HEK293 (cell line): ENCODE data around the gene ATP2B3.
"Not testable (repeated sequence)": the region's sequence is repeated elsewhere in the genome, so short reads cannot be mapped to it uniquely, and the experiment has no call there.

Experiments
- CTCF ChIA-PET: fragments of 350-600 bp; formaldehyde crosslinking; extraction: SDS; loops from one replicate; lab custom pipeline; 2021; ENCODE audit warnings: antibody characterized with exemption; lab: Yijun Ruan, JAX
- POLR2A ChIA-PET: fragments of 300-600 bp; formaldehyde crosslinking; extraction: SDS; loops from one replicate; lab custom pipeline; 2020; ENCODE audit warnings: antibody characterized with exemption, inconsistent platforms; lab: Yijun Ruan, JAX
- H3K27ac ChIP-seq: fragments of 200-500 bp; sonication (Bioruptor generic); 2 replicates; pipeline ENCODE4 v1.5.1; 2014; ENCODE audit warnings: low read depth, low read length, control low read depth, inconsistent platforms; ENCODE audit errors: extremely low read depth
- H3K36me3 ChIP-seq, 2 experiments: fragments of 200-500 bp in 1 of 2; sonication (Bioruptor generic) in 1 of 2; 1 replicate in 1 of 2; 2 replicates in 1 of 2; pipeline ENCODE4 v1.5.1; 2014 to 2017; ENCODE audit warnings: inconsistent platforms in 2 of 2, low read length in 2 of 2; ENCODE audit not compliant: control insufficient read depth in 2 of 2, insufficient read depth in 1 of 2
- H3K4me1 ChIP-seq: fragments of 200-500 bp; sonication (Bioruptor generic); 2 replicates; pipeline ENCODE4 v1.5.1; 2014; ENCODE audit warnings: mild to moderate bottlenecking, low read length, inconsistent platforms; ENCODE audit not compliant: control insufficient read depth, insufficient read depth
- H3K4me3 ChIP-seq: 2 replicates; pipeline ENCODE4 v1.5.1; 2011; ENCODE audit warnings: low read depth, mild to moderate bottlenecking, control low read depth, low read length, moderate library complexity
- H3K9me3 ChIP-seq: fragments of 200-500 bp; sonication (Bioruptor generic); 2 replicates; pipeline ENCODE4 v1.5.1; 2014; ENCODE audit warnings: low read depth, low read length, inconsistent platforms; ENCODE audit not compliant: control insufficient read depth, insufficient read depth
- KLF10 ChIP-seq: fragments of 450-650 bp; IDR thresholded peaks from 2 replicates; pipeline ENCODE4 v1.5.1; 2018; ENCODE audit warnings: missing biosample characterization, mild to moderate bottlenecking, missing genetic modification characterization
- RBAK ChIP-seq: fragments of 450-650 bp; formaldehyde crosslinking; IDR thresholded peaks from 2 replicates; pipeline ENCODE4 v1.5.1; 2016; ENCODE audit warnings: missing biosample characterization, missing genetic modification characterization
- SCRT2 ChIP-seq: fragments of 450-650 bp; formaldehyde crosslinking; IDR thresholded peaks from 2 replicates; pipeline ENCODE4 v1.5.1; 2016; ENCODE audit warnings: missing biosample characterization, missing genetic modification characterization
- SETDB1 ChIP-seq: IDR thresholded peaks from one replicate; pipeline ENCODE4 v1.6.1; 2017; ENCODE audit warnings: mild to moderate bottlenecking, low read length, moderate library complexity, mixed read lengths; ENCODE audit not compliant: insufficient read length
- ZBTB20 ChIP-seq: fragments of 450-650 bp; formaldehyde crosslinking; IDR thresholded peaks from 2 replicates; pipeline ENCODE4 v1.5.1; 2016; ENCODE audit warnings: missing biosample characterization, missing genetic modification characterization
- ZNF16 ChIP-seq: fragments of 450-650 bp; formaldehyde crosslinking; IDR thresholded peaks from 2 replicates; pipeline ENCODE4 v1.5.1; 2016; ENCODE audit warnings: low read depth, missing biosample characterization, missing genetic modification characterization
- ZNF175 ChIP-seq: fragments of 450-650 bp; formaldehyde crosslinking; IDR thresholded peaks from 2 replicates; pipeline ENCODE4 v1.5.1; 2016; ENCODE audit warnings: missing biosample characterization, missing genetic modification characterization
- ZNF311 ChIP-seq: fragments of 450-650 bp; formaldehyde crosslinking; IDR thresholded peaks from 2 replicates; pipeline ENCODE4 v1.5.1; 2017; ENCODE audit warnings: missing biosample characterization, missing genetic modification characterization, borderline replicate concordance
- ZNF324 ChIP-seq: fragments of 450-650 bp; formaldehyde crosslinking; IDR thresholded peaks from 2 replicates; pipeline ENCODE4 v1.5.1; 2016; ENCODE audit warnings: missing biosample characterization, missing genetic modification characterization
- TF ChIP-seq, protein P1 (sequence below): fragments of 450-650 bp; formaldehyde crosslinking; IDR thresholded peaks from 2 replicates; pipeline ENCODE4 v1.5.1; 2016; ENCODE audit warnings: missing biosample characterization, missing genetic modification characterization, borderline replicate concordance
- TF ChIP-seq, protein P2 (sequence below): fragments of 450-650 bp; formaldehyde crosslinking; IDR thresholded peaks from 2 replicates; pipeline ENCODE4 v1.5.1; 2016; ENCODE audit warnings: missing biosample characterization, missing genetic modification characterization, borderline replicate concordance
- TF ChIP-seq, protein P3 (sequence below): fragments of 450-650 bp; formaldehyde crosslinking; IDR thresholded peaks from 2 replicates; pipeline ENCODE4 v1.5.1; 2016; ENCODE audit warnings: missing biosample characterization, missing genetic modification characterization
- TF ChIP-seq, protein P4 (sequence below): IDR thresholded peaks from 2 replicates; pipeline ENCODE4 v1.6.1; 2011; ENCODE audit warnings: mild to moderate bottlenecking, low read depth, low read length, borderline replicate concordance
- TF ChIP-seq, protein P5 (sequence below): fragments of 450-650 bp; formaldehyde crosslinking; IDR thresholded peaks from 2 replicates; pipeline ENCODE4 v1.5.1; 2017; ENCODE audit warnings: missing biosample characterization, missing genetic modification characterization

Gene ATP2B3

DNA sequence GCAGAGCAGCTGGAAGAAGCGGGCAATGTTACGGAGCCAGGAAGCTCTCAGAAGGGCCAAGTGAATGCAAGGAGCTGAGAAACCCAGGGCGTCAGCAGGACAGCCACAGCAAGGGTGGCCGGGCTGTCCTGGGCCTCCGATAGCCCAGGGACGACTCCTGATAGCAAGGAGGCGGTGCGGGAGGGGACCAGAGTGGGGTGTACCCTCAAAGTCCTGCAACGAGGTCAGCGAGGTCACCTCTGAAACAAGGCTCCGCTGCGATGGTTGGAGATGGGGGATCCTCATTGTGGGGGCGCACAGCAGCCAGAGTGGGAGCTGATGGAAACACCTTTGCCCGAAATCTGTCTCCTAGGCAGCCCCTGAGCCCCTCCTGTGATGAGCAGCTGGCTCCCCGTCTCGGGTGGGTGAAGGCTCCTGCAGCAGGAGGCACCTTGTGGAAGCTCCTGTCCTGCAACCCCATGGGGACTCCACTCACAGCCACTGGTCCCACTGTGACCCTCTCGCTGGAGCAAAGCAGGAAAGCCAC, 85.8 kb downstream of the ATP2B3 start:
- no peak overlapping the region for H3K27ac ChIP-seq
- TF ChIP-seq, protein P1, sequence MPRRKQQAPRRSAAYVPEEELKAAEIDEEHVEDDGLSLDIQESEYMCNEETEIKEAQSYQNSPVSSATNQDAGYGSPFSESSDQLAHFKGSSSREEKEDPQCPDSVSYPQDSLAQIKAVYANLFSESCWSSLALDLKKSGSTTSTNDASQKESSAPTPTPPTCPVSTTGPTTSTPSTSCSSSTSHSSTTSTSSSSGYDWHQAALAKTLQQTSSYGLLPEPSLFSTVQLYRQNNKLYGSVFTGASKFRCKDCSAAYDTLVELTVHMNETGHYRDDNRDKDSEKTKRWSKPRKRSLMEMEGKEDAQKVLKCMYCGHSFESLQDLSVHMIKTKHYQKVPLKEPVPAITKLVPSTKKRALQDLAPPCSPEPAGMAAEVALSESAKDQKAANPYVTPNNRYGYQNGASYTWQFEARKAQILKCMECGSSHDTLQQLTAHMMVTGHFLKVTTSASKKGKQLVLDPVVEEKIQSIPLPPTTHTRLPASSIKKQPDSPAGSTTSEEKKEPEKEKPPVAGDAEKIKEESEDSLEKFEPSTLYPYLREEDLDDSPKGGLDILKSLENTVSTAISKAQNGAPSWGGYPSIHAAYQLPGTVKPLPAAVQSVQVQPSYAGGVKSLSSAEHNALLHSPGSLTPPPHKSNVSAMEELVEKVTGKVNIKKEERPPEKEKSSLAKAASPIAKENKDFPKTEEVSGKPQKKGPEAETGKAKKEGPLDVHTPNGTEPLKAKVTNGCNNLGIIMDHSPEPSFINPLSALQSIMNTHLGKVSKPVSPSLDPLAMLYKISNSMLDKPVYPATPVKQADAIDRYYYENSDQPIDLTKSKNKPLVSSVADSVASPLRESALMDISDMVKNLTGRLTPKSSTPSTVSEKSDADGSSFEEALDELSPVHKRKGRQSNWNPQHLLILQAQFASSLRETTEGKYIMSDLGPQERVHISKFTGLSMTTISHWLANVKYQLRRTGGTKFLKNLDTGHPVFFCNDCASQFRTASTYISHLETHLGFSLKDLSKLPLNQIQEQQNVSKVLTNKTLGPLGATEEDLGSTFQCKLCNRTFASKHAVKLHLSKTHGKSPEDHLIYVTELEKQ (tag by site-specific recombination) = no peak
- no peak for TF ChIP-seq RBAK (tag by site-specific recombination)
- TF ChIP-seq ZBTB20 = no peak
- no peak for TF ChIP-seq KLF10
- no peak for TF ChIP-seq ZNF175 (tag by site-specific recombination)
- TF ChIP-seq ZNF16 = no peak
- no peaks in the 10 kb centered on the region for H3K9me3 ChIP-seq
- no peak overlapping the region for H3K4me3 ChIP-seq
- ChIA-PET POLR2A (no interaction called here), CTCF (interaction anchor here (0.7 to 1.0 kb wide), 2 partner anchors 9 to 66 kb away, joined by 3 to 5 read pairs; no protein-coding TSS in a partner anchor)
- H3K36me3 ChIP-seq = no peaks in the 10 kb centered on the region
- no peaks in the 10 kb centered on the region for H3K4me1 ChIP-seq

DNA sequence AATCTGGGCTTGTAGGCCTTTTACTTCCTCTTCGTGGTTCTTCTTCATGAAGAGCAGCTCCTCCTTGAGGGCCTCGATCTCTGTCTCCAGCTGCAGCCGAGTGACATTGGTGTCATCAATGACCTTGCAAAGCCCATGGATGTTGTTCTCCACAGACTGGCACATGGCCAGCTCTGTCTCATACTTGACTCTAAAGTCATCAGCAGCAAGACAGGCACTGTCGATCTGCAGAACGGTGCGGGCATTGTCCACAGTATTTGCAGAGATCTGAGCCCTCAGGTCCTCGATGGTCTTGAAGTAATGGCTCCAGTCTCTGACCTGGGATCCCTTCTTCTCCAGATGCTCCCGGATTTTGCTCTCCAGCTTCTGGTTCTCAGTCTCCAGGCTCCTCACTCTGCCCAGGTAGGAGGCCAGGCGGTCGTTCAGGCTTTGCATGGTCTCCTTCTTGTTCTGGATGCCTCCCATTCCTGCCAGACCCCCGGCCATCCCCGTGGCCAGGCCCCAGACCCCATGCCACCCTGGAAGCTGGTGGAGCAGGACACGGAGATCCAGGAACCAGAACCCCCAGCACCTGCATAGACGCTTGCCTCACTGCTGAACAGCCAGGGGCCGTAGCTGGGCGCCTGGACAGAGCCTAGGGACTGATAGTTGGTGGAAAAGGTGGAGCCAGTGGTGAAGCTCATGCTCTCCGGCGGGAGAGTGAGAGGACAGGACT, 87.4 kb downstream of the ATP2B3 start:
- H3K9me3 ChIP-seq, H3K36me3 ChIP-seq, H3K27ac ChIP-seq, H3K4me1 ChIP-seq, H3K4me3 ChIP-seq: not testable (repeated sequence)
- ChIA-PET CTCF (interaction anchor here (0.9 to 1.6 kb wide), 7 partner anchors 38 to 104 kb away, joined by 3 to 15 read pairs (median 6); no protein-coding TSS in a partner anchor), POLR2A (interaction anchor here (0.7 kb wide), 1 partner anchor 37 kb away, joined by 6 read pairs; no protein-coding TSS in a partner anchor)

DNA sequence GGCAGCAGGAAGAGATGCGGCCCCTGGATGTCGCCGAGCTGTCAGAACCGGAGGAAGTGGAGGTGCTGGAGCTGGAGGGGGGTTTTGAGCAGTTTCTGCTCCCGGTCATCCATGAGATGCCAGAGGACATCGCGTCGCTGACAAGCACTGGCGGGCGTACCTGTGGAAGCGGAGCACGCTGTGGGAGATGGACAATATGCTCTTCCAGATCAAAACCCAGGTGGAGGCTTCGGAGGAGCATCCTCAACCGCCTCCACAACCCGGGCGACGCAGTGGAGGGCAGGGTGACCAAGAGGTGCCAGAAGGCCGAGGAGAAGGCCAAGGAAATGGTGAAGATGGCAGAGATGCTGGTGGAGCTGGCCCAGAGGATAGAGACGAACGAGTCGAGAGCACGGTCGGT, 89.1 kb downstream of the ATP2B3 start:
- ChIA-PET CTCF (interaction anchor here (0.9 to 4.0 kb wide), 6 partner anchors 29 to 665 kb away, joined by 3 to 52 read pairs (median 3); no protein-coding TSS in a partner anchor), POLR2A (no interaction called here)
- Histone ChIP-seq H3K4me3 (no peak overlapping the region), H3K36me3 (no peaks in the 10 kb centered on the region), H3K27ac (no peak overlapping the region), H3K9me3 (no peaks in the 10 kb centered on the region), H3K4me1 (no peaks in the 10 kb centered on the region)
- no peak for TF ChIP-seq SETDB1
- no peak for TF ChIP-seq ZNF311 (tag by site-specific recombination)
- TF ChIP-seq, protein P2, sequence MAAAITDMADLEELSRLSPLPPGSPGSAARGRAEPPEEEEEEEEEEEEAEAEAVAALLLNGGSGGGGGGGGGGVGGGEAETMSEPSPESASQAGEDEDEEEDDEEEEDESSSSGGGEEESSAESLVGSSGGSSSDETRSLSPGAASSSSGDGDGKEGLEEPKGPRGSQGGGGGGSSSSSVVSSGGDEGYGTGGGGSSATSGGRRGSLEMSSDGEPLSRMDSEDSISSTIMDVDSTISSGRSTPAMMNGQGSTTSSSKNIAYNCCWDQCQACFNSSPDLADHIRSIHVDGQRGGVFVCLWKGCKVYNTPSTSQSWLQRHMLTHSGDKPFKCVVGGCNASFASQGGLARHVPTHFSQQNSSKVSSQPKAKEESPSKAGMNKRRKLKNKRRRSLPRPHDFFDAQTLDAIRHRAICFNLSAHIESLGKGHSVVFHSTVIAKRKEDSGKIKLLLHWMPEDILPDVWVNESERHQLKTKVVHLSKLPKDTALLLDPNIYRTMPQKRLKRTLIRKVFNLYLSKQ (tag by site-specific recombination) = no peak
- no peak for TF ChIP-seq ZNF324 (tag by site-specific recombination)
- TF ChIP-seq SCRT2 (tag by site-specific recombination) = no peak

DNA sequence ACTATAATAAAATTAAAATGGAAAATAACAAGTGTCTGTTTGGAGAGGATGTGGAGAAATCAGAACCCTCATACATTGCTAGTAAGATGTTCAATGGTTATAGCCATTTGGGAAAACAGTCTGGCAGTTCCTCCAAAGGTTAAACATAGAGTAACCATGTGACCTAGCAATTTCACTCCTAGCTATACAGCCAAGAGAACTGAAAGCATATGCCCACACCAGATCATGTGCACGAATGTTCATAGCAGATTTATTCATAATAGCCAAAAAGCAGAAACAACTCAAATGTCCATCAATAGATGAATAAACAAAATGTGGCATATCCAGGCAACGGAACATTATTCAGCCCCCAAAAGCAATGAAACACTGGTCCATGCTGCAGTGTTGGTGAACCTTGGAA, 90.9 kb downstream of the ATP2B3 start:
- POLR2A ChIA-PET = no interaction called here

More for the DNA sequence above, 90.9 kb downstream of the ATP2B3 start:
- no peak overlapping the region for H3K27ac ChIP-seq
- no peaks in the 10 kb centered on the region for H3K4me1 ChIP-seq
- no peak overlapping the region for H3K4me3 ChIP-seq
- no peaks in the 10 kb centered on the region for H3K9me3 ChIP-seq
- TF ChIP-seq, protein P3, sequence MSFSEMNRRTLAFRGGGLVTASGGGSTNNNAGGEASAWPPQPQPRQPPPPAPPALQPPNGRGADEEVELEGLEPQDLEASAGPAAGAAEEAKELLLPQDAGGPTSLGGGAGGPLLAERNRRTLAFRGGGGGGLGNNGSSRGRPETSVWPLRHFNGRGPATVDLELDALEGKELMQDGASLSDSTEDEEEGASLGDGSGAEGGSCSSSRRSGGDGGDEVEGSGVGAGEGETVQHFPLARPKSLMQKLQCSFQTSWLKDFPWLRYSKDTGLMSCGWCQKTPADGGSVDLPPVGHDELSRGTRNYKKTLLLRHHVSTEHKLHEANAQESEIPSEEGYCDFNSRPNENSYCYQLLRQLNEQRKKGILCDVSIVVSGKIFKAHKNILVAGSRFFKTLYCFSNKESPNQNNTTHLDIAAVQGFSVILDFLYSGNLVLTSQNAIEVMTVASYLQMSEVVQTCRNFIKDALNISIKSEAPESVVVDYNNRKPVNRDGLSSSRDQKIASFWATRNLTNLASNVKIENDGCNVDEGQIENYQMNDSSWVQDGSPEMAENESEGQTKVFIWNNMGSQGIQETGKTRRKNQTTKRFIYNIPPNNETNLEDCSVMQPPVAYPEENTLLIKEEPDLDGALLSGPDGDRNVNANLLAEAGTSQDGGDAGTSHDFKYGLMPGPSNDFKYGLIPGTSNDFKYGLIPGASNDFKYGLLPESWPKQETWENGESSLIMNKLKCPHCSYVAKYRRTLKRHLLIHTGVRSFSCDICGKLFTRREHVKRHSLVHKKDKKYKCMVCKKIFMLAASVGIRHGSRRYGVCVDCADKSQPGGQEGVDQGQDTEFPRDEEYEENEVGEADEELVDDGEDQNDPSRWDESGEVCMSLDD (tag by site-specific recombination) = no peak
- TF ChIP-seq, protein P4, sequence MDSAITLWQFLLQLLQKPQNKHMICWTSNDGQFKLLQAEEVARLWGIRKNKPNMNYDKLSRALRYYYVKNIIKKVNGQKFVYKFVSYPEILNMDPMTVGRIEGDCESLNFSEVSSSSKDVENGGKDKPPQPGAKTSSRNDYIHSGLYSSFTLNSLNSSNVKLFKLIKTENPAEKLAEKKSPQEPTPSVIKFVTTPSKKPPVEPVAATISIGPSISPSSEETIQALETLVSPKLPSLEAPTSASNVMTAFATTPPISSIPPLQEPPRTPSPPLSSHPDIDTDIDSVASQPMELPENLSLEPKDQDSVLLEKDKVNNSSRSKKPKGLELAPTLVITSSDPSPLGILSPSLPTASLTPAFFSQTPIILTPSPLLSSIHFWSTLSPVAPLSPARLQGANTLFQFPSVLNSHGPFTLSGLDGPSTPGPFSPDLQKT = no peak
- TF ChIP-seq, protein P5, sequence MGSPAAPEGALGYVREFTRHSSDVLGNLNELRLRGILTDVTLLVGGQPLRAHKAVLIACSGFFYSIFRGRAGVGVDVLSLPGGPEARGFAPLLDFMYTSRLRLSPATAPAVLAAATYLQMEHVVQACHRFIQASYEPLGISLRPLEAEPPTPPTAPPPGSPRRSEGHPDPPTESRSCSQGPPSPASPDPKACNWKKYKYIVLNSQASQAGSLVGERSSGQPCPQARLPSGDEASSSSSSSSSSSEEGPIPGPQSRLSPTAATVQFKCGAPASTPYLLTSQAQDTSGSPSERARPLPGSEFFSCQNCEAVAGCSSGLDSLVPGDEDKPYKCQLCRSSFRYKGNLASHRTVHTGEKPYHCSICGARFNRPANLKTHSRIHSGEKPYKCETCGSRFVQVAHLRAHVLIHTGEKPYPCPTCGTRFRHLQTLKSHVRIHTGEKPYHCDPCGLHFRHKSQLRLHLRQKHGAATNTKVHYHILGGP (tag by site-specific recombination) = no peak
- CTCF ChIA-PET = interaction anchor here (0.7 to 4.0 kb wide), 5 partner anchors 8 to 473 kb away, joined by 3 to 52 read pairs (median 5); no protein-coding TSS in a partner anchor
- no peaks in the 10 kb centered on the region for H3K36me3 ChIP-seq
